ENCODE data around the gene PIPOX. TPM values are rescaled to one million over a fixed set of nuclear protein-coding genes. Genes with fewer than 3 reads are reported as not detected.

The PIPOX gene
- polyA plus RNA-seq, 1 donor from 2014 or later: 4.4 TPM

- H2AFZ ChIP-seq (ENCODE audit: low read depth, low read length): no peak overlapping the region
- no peak overlapping the region for H3K4me2 ChIP-seq (ENCODE audit: low read length)
- no peak overlapping the region for H3K4me3 ChIP-seq (ENCODE audit: low read length)
- no peaks in the 10 kb centered on the region for H3K36me3 ChIP-seq (ENCODE audit: insufficient read depth, low read length)
- H3K27ac ChIP-seq (ENCODE audit: low read length): no peak overlapping the region
- no peaks in the 10 kb centered on the region for H4K20me1 ChIP-seq (ENCODE audit: insufficient read depth)
- TF ChIP-seq RAD21 (conservative IDR thresholded peaks at IDR 0.05): no peak
- TF ChIP-seq REST (IDR thresholded peaks at IDR 0.05; ENCODE audit: borderline replicate concordance): no peak
- TF ChIP-seq SMC3 (conservative IDR thresholded peaks at IDR 0.05; ENCODE audit: poor library complexity): no peak
- TF ChIP-seq TAF1 (IDR thresholded peaks at IDR 0.05; ENCODE audit: low read depth): no peak
- TF ChIP-seq EP300 (conservative IDR thresholded peaks at IDR 0.05; ENCODE audit: poor library complexity, severe bottlenecking): no peak
- no peak for TF ChIP-seq EZH2 (IDR thresholded peaks at IDR 0.05; ENCODE audit: borderline replicate concordance, insufficient read depth, low read length, poor library complexity, severe bottlenecking)
- TF ChIP-seq POLR2AphosphoS5 (IDR thresholded peaks at IDR 0.05): no peak
- no peak for TF ChIP-seq MXI1 (conservative IDR thresholded peaks at IDR 0.05; ENCODE audit: poor library complexity, severe bottlenecking)
- TF ChIP-seq CTCF (IDR thresholded peaks at IDR 0.05; ENCODE audit: poor library complexity, severe bottlenecking): no peak
- no peak overlapping the region for H3K9ac ChIP-seq (ENCODE audit: low read length)
- no peaks in the 10 kb centered on the region for H3F3A ChIP-seq (ENCODE audit: insufficient read depth, low read length, poor library complexity, severe bottlenecking)
- H3K79me2 ChIP-seq (replicated peaks; ENCODE audit: insufficient read depth, low read length): no peaks in the 10 kb centered on the region
- H3K9me2 ChIP-seq (ENCODE audit: insufficient read depth, low read length): no peaks in the 10 kb centered on the region
- H3K27me3 ChIP-seq (ENCODE audit: insufficient read depth, low read depth, low read length): no peaks in the 10 kb centered on the region
- no peaks in the 10 kb centered on the region for H3K9me3 ChIP-seq (ENCODE audit: low read length)
These were observed 22.4 kb upstream of the PIPOX start for GRCh38 chr17:29020576-29020975.

- Histone ChIP-seq H3K9me2 (ENCODE audit: insufficient read depth, low read length) (no peaks in the 10 kb centered on the region), H3F3A (ENCODE audit: insufficient read depth, low read length, poor library complexity, severe bottlenecking) (no peaks in the 10 kb centered on the region), H3K27ac (ENCODE audit: low read length) (no peak overlapping the region)
These were observed 21.7 kb upstream of the PIPOX start for GRCh38 chr17:29021226-29021625.

More at GRCh38 chr17:29021226-29021625, 21.7 kb upstream of the PIPOX start:
- no peaks in the 10 kb centered on the region for H3K27me3 ChIP-seq (ENCODE audit: insufficient read depth, low read depth, low read length)
- TF ChIP-seq TAF1 (IDR thresholded peaks at IDR 0.05; ENCODE audit: low read depth) (no peak), REST (IDR thresholded peaks at IDR 0.05; ENCODE audit: borderline replicate concordance) (no peak), CTCF (IDR thresholded peaks at IDR 0.05; ENCODE audit: poor library complexity, severe bottlenecking) (no peak), EZH2 (IDR thresholded peaks at IDR 0.05; ENCODE audit: borderline replicate concordance, insufficient read depth, low read length, poor library complexity, severe bottlenecking) (no peak), SMC3 (conservative IDR thresholded peaks at IDR 0.05; ENCODE audit: poor library complexity) (no peak), RAD21 (conservative IDR thresholded peaks at IDR 0.05) (no peak), POLR2AphosphoS5 (IDR thresholded peaks at IDR 0.05) (no peak), EP300 (conservative IDR thresholded peaks at IDR 0.05; ENCODE audit: poor library complexity, severe bottlenecking) (no peak), MXI1 (conservative IDR thresholded peaks at IDR 0.05; ENCODE audit: poor library complexity, severe bottlenecking) (no peak)
- no peaks in the 10 kb centered on the region for H3K36me3 ChIP-seq (ENCODE audit: insufficient read depth, low read length)
- H4K20me1 ChIP-seq (ENCODE audit: insufficient read depth): no peaks in the 10 kb centered on the region
- no peaks in the 10 kb centered on the region for H3K79me2 ChIP-seq (replicated peaks; ENCODE audit: insufficient read depth, low read length)
- no peak overlapping the region for H3K4me2 ChIP-seq (ENCODE audit: low read length)
- no peak overlapping the region for H3K9ac ChIP-seq (ENCODE audit: low read length)
- no peak overlapping the region for H3K4me3 ChIP-seq (ENCODE audit: low read length)
- no peak overlapping the region for H2AFZ ChIP-seq (ENCODE audit: low read depth, low read length)
- H3K9me3 ChIP-seq (ENCODE audit: low read length): no peaks in the 10 kb centered on the region

All from neural cell (in vitro differentiated cells).